ENCODE results near the gene BRAT1.

BRAT1 gene

GRCh38 chr7:2495418-2496299 is 59.7 kb downstream of the BRAT1 start:
- no peak for DNase-seq (ENCODE audit: low read depth in 2 of 2)

- DNase-seq (ENCODE audit: low read depth in 2 of 2): no peak
Measured at GRCh38 chr7:2494191-2495130, 60.9 kb downstream of the BRAT1 start.

GRCh38 chr7:2493205-2494164 is 61.8 kb downstream of the BRAT1 start:
- no peak for DNase-seq (ENCODE audit: low read depth in 2 of 2)

- no peak for DNase-seq (ENCODE audit: low read depth in 2 of 2)
Measured at GRCh38 chr7:2492038-2492437, 63.3 kb downstream of the BRAT1 start.

- DNase-seq (ENCODE audit: low read depth in 2 of 2): no peak
Measured at GRCh38 chr7:2490181-2490651, 65.1 kb downstream of the BRAT1 start.

GRCh38 chr7:2488681-2489080 is 66.6 kb downstream of the BRAT1 start:
- no peak for DNase-seq (ENCODE audit: low read depth in 2 of 2)

GRCh38 chr7:2488272-2488645 is 67.1 kb downstream of the BRAT1 start:
- no peak for DNase-seq (ENCODE audit: low read depth in 2 of 2)

Measured in stimulated activated CD8-positive, alpha-beta memory T cell treated with anti-CD3 and anti-CD28 coated beads, Interleukin-7, amount 100 ng/mL, for 4 hours (primary cell).